T47D (cell line): ENCODE results near the gene C2orf49.
"Not testable (repeated sequence)": the region's sequence is repeated elsewhere in the genome, so short reads cannot be mapped to it uniquely, and the experiment has no call there.

ENCODE experiments used
- DNase-seq, 2 experiments: peaks; one replicate each; pipeline versions ENCODE4 v3.0.0 to v3.0.0-alpha.2; 2011 to 2012; ENCODE audit warnings: low read depth in 1 of 2, low spot score in 1 of 2
- JUND ChIP-seq: IDR thresholded peaks from 2 replicates; pipeline ENCODE4 v1.6.1; 2012; ENCODE audit warnings: low read depth
- in situ Hi-C: cut with HindIII; loops from 2 replicates; pipeline ENCODE4 v1.10.0; 2016; ENCODE audit warnings: low sequenced_read_pairs, low pct_unique_long_range_greater_than_20kb

Gene C2orf49

GRCh38 chr2:105325389-105325963 lies 11.9 kb upstream of the C2orf49 start:
- no peak for TF ChIP-seq JUND
- no peak for DNase-seq
- in situ Hi-C loops = no loop called here

GRCh38 chr2:105327271-105327670 lies 10.1 kb upstream of the C2orf49 start:
- DNase-seq, in situ Hi-C loops: not testable (repeated sequence)

- in situ Hi-C loops = no loop called here
- no peak for DNase-seq
- TF ChIP-seq JUND = no peak
Measured at GRCh38 chr2:105327690-105328089, 9.7 kb upstream of the C2orf49 start.

- no peak for TF ChIP-seq JUND
- peak in 1 of 2 experiments; percentile 15 for DNase-seq
- in situ Hi-C loops = no loop called here
Measured at GRCh38 chr2:105328281-105329196, 8.8 kb upstream of the C2orf49 start.

GRCh38 chr2:105329197-105329554 lies 8.2 kb upstream of the C2orf49 start:
- no peak for TF ChIP-seq JUND
- DNase-seq = no peak
- in situ Hi-C loops = no loop called here

GRCh38 chr2:105329561-105330495 lies 7.5 kb upstream of the C2orf49 start, which contains the start of gene TGFBRAP1:
TSS of gene TGFBRAP1 (minus strand) at chr2:105329735. CDS start at chr2:105308301, 21,434 bp downstream.
- DNase-seq = peak; percentile 45 to 47
- TF ChIP-seq JUND = no peak
- in situ Hi-C loops = no loop called here

GRCh38 chr2:105330681-105331375 lies 6.5 kb upstream of the C2orf49 start:
- peak in 1 of 2 experiments; percentile 68 for DNase-seq
- TF ChIP-seq JUND = no peak
- in situ Hi-C loops = no loop called here

GRCh38 chr2:105334211-105334610 lies 3.1 kb upstream of the C2orf49 start:
- DNase-seq = no peak
- TF ChIP-seq JUND = no peak
- in situ Hi-C loops = no loop called here

GRCh38 chr2:105335469-105335868 lies 1.9 kb upstream of the C2orf49 start:
- no peak for TF ChIP-seq JUND
- in situ Hi-C loops = no loop called here
- no peak for DNase-seq

- TF ChIP-seq JUND = no peak
- no peak for DNase-seq
- in situ Hi-C loops = no loop called here
Measured at GRCh38 chr2:105336786-105337121, 586 bp upstream of the C2orf49 start.

GRCh38 chr2:105338020-105338385 lies 663 bp downstream of the C2orf49 start:
- in situ Hi-C loops = no loop called here
- no peak for TF ChIP-seq JUND
- no peak for DNase-seq

- in situ Hi-C loops = no loop called here
- no peak for TF ChIP-seq JUND
- no peak for DNase-seq
Measured at GRCh38 chr2:105339414-105339813, 2.1 kb downstream of the C2orf49 start.
